Activated naive CD4-positive, alpha-beta T cell treated with anti-CD3 and anti-CD28 coated beads for 36 hours (primary cell): ENCODE data around the gene RNF220. TPM values are rescaled to one million over a fixed set of nuclear protein-coding genes. Genes with fewer than 3 reads are reported as not detected.

Experiments used
- CTCF ChIA-PET: fragments of 350-600 bp; sonication (Branson Sonifier 250); formaldehyde crosslinking; loops from one replicate; lab custom pipeline; 2021; ENCODE audit warnings: antibody characterized with exemption; lab: Charles Lee
- DNase-seq: peaks from one replicate; pipeline ENCODE4 v3.0.0-alpha.2; 2020
- H3K27ac Mint-ChIP-seq: one replicate; pipeline ENCODE4 v1.8.0; 2021; ENCODE audit warnings: mild to moderate bottlenecking, mixed read lengths
- H3K27me3 Mint-ChIP-seq: one replicate; pipeline ENCODE4 v1.8.0; 2021; ENCODE audit warnings: low read depth, mixed read lengths
- H3K36me3 Mint-ChIP-seq: one replicate; pipeline ENCODE4 v1.8.0; 2021; ENCODE audit warnings: low read depth, mixed read lengths
- H3K4me1 Mint-ChIP-seq: one replicate; pipeline ENCODE4 v1.8.0; 2021; ENCODE audit warnings: low read depth, mixed read lengths
- H3K4me3 Mint-ChIP-seq: one replicate; pipeline ENCODE4 v1.8.0; 2021; ENCODE audit warnings: mild to moderate bottlenecking, moderate library complexity, mixed read lengths
- H3K9me3 Mint-ChIP-seq: one replicate; pipeline ENCODE4 v1.8.0; 2021; ENCODE audit warnings: mixed read lengths
- intact Hi-C: fragments of 100-400 bp; cut with micrococcal nuclease; formaldehyde crosslinking; loops from one replicate; pipeline ENCODE4 v1.15.1; 2023
- total RNA-seq, 2 experiments: library from RNA; stranded (reverse); gene quantifications; one replicate each; pipeline ENCODE4 v1.2.3, GENCODE V29; 2021

RNF220 gene
- total RNA-seq, 2 experiments from 2014 or later: 71.6 to 81.6 TPM

GRCh38 chr1:44584167-44584566 lies 179.1 kb downstream of the RNF220 start:
- H3K27me3 Mint-ChIP-seq: no peaks in the 10 kb centered on the region
- no peaks in the 10 kb centered on the region for H3K36me3 Mint-ChIP-seq
- H3K4me3 Mint-ChIP-seq: no peak overlapping the region
- H3K9me3 Mint-ChIP-seq: no peaks in the 10 kb centered on the region
- CTCF ChIA-PET: interaction anchor here (0.6 kb wide), 1 partner anchor 24 kb away, joined by 3 read pairs; no protein-coding TSS in a partner anchor
- intact Hi-C loops: no loop called here
- no peak overlapping the region for H3K27ac Mint-ChIP-seq
- no peaks in the 10 kb centered on the region for H3K4me1 Mint-ChIP-seq
- DNase-seq: no peak

DNA sequence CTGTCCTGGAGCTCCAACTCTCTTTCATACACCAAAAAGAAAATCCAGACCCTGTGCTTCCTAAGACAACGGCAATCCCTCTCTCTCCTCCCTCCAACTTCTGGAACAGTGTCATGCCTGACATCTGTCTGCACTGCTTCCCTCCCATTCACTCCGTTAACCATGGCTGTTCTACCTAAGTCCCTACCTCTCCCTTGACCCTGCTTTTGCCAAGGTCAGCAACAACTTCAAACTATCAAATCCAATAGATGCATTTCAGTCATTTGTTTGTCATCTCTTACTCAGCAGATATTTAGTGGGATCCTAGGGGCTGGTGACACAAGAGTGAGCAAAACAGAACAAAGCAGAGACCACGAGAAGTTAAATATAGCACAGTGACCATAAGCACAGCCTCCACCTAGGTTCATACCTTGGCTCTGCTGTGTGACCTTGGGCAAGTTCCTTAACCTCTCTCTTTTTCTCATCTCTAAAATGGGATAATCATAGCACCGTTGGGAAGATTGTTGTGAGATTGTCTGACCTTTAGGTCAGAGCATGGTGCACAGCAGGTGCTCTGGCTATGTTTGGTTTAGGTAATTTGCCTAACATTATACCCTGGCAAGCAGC lies 180.4 kb downstream of the RNF220 start:
- H3K27me3 Mint-ChIP-seq: no peaks in the 10 kb centered on the region
- no peaks in the 10 kb centered on the region for H3K4me1 Mint-ChIP-seq
- no peaks in the 10 kb centered on the region for H3K9me3 Mint-ChIP-seq
- H3K36me3 Mint-ChIP-seq: no peaks in the 10 kb centered on the region
- no peak overlapping the region for H3K27ac Mint-ChIP-seq
- no peak for DNase-seq
- CTCF ChIA-PET: no interaction called here
- intact Hi-C loops: no loop called here
- no peak overlapping the region for H3K4me3 Mint-ChIP-seq

- CTCF ChIA-PET: interaction anchor here (0.5 kb wide), 1 partner anchor 218 kb away, joined by 3 read pairs; no protein-coding TSS in a partner anchor
- Mint-ChIP-seq H3K9me3 (no peaks in the 10 kb centered on the region), H3K27ac (no peak overlapping the region), H3K36me3 (no peaks in the 10 kb centered on the region), H3K27me3 (no peaks in the 10 kb centered on the region), H3K4me1 (no peaks in the 10 kb centered on the region), H3K4me3 (no peak overlapping the region)
- intact Hi-C loops: no loop called here
- no peak for DNase-seq
Observed at GRCh38 chr1:44587796-44588460, 182.9 kb downstream of the RNF220 start.

DNA sequence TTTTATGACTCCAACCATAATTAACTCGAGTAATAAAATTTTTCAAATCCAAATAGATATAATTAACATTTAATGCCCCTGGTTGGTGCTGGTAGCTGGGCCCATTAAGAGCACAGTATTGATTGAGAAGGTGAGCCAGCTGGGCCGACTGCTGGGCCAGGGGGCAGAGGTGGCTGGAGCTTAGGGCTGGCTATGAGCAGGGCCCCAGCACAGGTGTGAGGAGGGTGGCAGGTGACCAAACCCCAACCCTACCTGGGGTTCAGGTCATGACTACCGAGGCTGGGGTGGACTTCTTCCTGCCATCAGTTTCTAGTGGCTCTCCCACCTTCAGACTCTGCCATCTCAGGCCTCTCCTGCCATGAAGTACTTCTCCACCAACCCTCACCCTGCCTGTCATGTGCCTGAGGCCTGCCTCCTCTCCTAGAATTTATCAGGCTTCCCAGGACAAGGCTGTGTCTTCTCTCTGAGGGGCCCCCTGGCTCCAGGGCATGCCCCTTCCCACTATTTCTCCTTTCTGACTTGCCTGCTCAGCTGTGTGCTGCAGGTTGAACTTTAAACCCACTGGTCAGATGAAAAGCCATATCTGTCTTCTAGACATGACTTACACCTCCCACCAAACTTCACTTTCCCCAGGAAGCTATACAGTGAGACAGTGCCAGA lies 183.6 kb downstream of the RNF220 start:
- H3K27ac Mint-ChIP-seq: no peak overlapping the region
- CTCF ChIA-PET: no interaction called here

DNA sequence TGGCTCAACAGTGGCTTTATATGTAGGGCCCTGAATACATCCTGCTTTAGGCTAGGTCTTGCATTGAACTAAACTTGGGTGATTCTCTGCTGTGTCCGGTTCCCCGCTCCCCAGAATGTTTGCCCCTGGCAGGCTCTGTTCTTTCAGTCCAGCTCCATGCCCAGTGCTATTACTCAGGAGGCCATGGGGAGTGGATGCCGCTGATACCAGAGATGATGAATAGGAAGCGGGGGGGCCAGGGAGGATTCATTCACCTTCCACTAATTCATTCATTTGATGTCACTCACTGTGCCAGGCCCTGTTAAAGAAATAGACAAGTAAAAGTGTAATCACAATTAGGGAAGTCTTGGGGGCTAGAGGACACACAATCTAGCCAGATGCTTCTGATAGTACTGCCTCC lies 185.4 kb downstream of the RNF220 start:
- Mint-ChIP-seq H3K27ac (no peak overlapping the region), H3K9me3 (no peaks in the 10 kb centered on the region), H3K4me1 (no peaks in the 10 kb centered on the region), H3K4me3 (no peak overlapping the region), H3K36me3 (no peaks in the 10 kb centered on the region), H3K27me3 (no peaks in the 10 kb centered on the region)
- CTCF ChIA-PET: no interaction called here
- no peak for DNase-seq
- intact Hi-C loops: loop anchor here (10.0 kb wide), 2 partner anchors 186 to 486 kb away; partner anchors contain the start of gene RNF220

More for the DNA sequence above, 183.6 kb downstream of the RNF220 start:
- H3K4me3 Mint-ChIP-seq: no peak overlapping the region
- no peaks in the 10 kb centered on the region for H3K4me1 Mint-ChIP-seq
- H3K27me3 Mint-ChIP-seq: no peaks in the 10 kb centered on the region
- no peaks in the 10 kb centered on the region for H3K9me3 Mint-ChIP-seq
- H3K36me3 Mint-ChIP-seq: no peaks in the 10 kb centered on the region
- intact Hi-C loops: no loop called here
- DNase-seq: no peak

- CTCF ChIA-PET: interaction anchor here (1.6 to 4.4 kb wide), 2 partner anchors 61 to 213 kb away, joined by 4 to 43 read pairs; no protein-coding TSS in a partner anchor
- DNase-seq: no peak
- Mint-ChIP-seq H3K27me3 (peaks cover 2% of the 10 kb centered on the region), H3K4me1 (no peaks in the 10 kb centered on the region), H3K9me3 (no peaks in the 10 kb centered on the region), H3K4me3 (no peak overlapping the region), H3K27ac (no peak overlapping the region), H3K36me3 (no peaks in the 10 kb centered on the region)
- intact Hi-C loops: loop anchor here (10.0 kb wide), 2 partner anchors 187 to 487 kb away; partner anchors contain the start of gene RNF220
Observed at GRCh38 chr1:44591381-44591780, 186.3 kb downstream of the RNF220 start.

- no peak for DNase-seq
- H3K27ac Mint-ChIP-seq: no peak overlapping the region
- intact Hi-C loops: loop anchor here (10.0 kb wide), 2 partner anchors 188 to 488 kb away; partner anchors contain the start of gene RNF220
- no peaks in the 10 kb centered on the region for H3K4me1 Mint-ChIP-seq
- CTCF ChIA-PET: interaction anchor here (1.1 to 4.4 kb wide), 4 partner anchors 21 to 214 kb away, joined by 3 to 43 read pairs (median 6); no protein-coding TSS in a partner anchor
- no peaks in the 10 kb centered on the region for H3K36me3 Mint-ChIP-seq
- no peak overlapping the region for H3K4me3 Mint-ChIP-seq
- H3K9me3 Mint-ChIP-seq: no peaks in the 10 kb centered on the region
- H3K27me3 Mint-ChIP-seq: peaks cover 2% of the 10 kb centered on the region
Observed at GRCh38 chr1:44592208-44593145, 187.4 kb downstream of the RNF220 start.

DNA sequence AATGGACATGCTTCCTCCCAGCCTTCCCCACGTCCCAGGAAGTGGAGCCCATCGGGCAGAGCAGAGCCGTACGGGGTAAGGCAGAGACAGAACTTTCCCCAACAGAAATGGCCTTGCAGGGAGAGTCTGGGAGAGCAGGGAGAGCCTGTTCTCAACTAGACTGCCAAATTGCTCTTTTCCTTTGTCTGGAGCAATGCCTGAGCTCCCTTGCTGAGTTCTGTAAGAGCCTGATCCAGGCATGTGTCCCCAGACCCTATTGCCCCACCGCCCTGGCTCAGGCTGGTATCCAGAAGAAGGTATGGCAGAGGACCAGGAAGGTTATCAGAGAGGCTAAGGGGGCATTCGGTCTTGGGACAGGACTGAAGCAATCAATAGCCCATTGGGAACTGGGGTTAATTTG lies 189.3 kb downstream of the RNF220 start:
- intact Hi-C loops: loop anchor here (10.0 kb wide), 2 partner anchors 190 to 490 kb away; partner anchors contain the start of gene RNF220
- DNase-seq: no peak
- no peak overlapping the region for H3K27ac Mint-ChIP-seq
- no peak overlapping the region for H3K4me3 Mint-ChIP-seq
- no peaks in the 10 kb centered on the region for H3K4me1 Mint-ChIP-seq
- no peaks in the 10 kb centered on the region for H3K36me3 Mint-ChIP-seq
- peaks cover 2% of the 10 kb centered on the region for H3K27me3 Mint-ChIP-seq
- CTCF ChIA-PET: interaction anchor here (0.6 to 4.4 kb wide), 26 partner anchors 10 to 379 kb away, joined by 3 to 43 read pairs (median 4); no protein-coding TSS in a partner anchor
- H3K9me3 Mint-ChIP-seq: no peaks in the 10 kb centered on the region

DNA sequence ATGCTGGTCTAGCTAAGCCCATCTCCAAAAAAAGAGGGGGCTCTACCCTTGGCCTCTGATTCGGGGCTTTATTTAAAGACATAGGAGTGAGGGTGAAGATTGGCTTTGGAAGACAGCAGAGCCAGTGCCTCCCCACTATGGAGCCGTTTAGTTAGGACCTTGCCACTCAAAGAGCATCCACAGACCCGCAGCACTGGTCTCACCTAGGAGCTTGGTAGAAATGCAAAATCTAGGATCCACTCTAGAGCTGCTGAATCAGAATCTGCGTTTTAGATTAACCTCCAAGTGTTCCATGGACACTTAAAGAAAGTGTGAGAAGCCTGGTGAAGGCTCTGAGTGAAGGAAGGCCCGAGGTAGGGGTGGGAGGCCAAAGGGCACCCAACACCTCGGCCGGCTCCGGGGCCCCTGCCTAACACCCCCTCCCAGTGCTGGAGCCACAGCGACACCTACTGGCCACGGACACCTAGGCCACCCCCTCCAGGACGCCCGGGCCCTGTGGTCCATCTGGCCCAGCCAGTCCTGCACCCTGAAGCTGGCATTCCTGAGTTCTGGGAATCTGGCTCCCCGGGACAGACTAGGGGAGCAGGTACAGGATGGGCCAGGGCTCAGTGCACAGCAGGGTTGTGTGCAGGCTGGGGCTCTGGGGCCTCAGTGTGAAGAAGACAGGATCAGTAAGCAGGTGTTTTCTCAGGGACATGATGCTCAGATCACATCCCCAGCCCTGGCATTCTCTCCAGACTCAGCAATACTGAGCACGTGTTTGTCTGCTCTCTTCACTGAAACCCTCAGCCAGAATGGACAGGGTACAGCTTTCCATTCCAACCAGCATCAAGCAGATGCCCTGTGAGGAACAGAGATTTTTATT lies 190.0 kb downstream of the RNF220 start:
- H3K4me3 Mint-ChIP-seq: no peak overlapping the region
- peak; percentile 88 for DNase-seq
- no peaks in the 10 kb centered on the region for H3K4me1 Mint-ChIP-seq
- no peak overlapping the region for H3K27ac Mint-ChIP-seq
- peaks cover 2% of the 10 kb centered on the region for H3K27me3 Mint-ChIP-seq
- CTCF ChIA-PET: interaction anchor here (0.6 to 4.4 kb wide), 26 partner anchors 9 to 716 kb away, joined by 3 to 43 read pairs (median 4); no protein-coding TSS in a partner anchor
- no peaks in the 10 kb centered on the region for H3K9me3 Mint-ChIP-seq
- no peaks in the 10 kb centered on the region for H3K36me3 Mint-ChIP-seq
- intact Hi-C loops: loop anchor here (1.0 to 10.0 kb wide), 4 partner anchors 190 to 490 kb away; partner anchors contain the start of gene RNF220

- Mint-ChIP-seq H3K4me1 (no peaks in the 10 kb centered on the region), H3K36me3 (no peaks in the 10 kb centered on the region), H3K27ac (no peak overlapping the region), H3K4me3 (no peak overlapping the region), H3K27me3 (peaks cover 2% of the 10 kb centered on the region), H3K9me3 (no peaks in the 10 kb centered on the region)
- CTCF ChIA-PET: interaction anchor here (0.7 to 2.1 kb wide), 4 partner anchors 11 to 379 kb away, joined by 3 to 8 read pairs (median 4); no protein-coding TSS in a partner anchor
- DNase-seq: no peak
- intact Hi-C loops: loop anchor here (10.0 kb wide), 2 partner anchors 192 to 492 kb away; partner anchors contain the start of gene RNF220
Observed at GRCh38 chr1:44596511-44596910, 191.5 kb downstream of the RNF220 start.
